ENCODE measurements around the gene UBE2H. TPM values are rescaled to one million over a fixed set of nuclear protein-coding genes. Genes with fewer than 3 reads are reported as not detected.
"Not testable (repeated sequence)": the region's sequence is repeated elsewhere in the genome, so short reads cannot be mapped to it uniquely, and the experiment has no call there.

Gene UBE2H
- total RNA-seq, 2 donors from 2014 or later = 92.6 to 93.4 TPM

DNA sequence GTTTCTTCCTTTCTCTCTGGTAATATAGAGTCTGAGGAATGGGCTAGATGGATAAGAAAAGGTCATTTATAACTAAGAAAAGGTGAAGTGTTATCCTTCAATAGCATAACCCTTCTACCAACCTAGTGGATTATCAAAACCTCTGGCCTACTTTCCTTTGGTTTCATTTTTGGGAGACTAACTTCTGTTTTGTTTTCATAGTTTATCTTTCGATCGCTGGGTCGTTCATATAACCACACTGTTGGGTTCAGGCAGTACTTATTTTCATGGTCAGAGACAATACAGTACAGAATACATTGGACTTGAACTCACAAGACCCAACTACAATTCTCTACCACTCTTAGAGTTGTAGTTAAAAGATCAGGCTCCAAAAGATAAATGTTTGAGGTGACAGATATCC, 86.5 kb downstream of the UBE2H start:
- H3K4me1 ChIP-seq = peaks cover 70% of the 10 kb centered on the region
- H3K36me3 ChIP-seq (replicated peaks in 1 of 2; ENCODE audit: insufficient read depth in 1 of 2, low read depth in 2 of 2) = no peaks in the 10 kb centered on the region
- 24 to 41% methylated on average over 3 of the region's 3 CpGs for WGBS, 2 donors
- no peak overlapping the region for H3K4me3 ChIP-seq
- no peaks in the 10 kb centered on the region for H3K27me3 ChIP-seq
- intact Hi-C loops (cut with DNase I) = no loop called here
- TF ChIP-seq, protein P1, sequence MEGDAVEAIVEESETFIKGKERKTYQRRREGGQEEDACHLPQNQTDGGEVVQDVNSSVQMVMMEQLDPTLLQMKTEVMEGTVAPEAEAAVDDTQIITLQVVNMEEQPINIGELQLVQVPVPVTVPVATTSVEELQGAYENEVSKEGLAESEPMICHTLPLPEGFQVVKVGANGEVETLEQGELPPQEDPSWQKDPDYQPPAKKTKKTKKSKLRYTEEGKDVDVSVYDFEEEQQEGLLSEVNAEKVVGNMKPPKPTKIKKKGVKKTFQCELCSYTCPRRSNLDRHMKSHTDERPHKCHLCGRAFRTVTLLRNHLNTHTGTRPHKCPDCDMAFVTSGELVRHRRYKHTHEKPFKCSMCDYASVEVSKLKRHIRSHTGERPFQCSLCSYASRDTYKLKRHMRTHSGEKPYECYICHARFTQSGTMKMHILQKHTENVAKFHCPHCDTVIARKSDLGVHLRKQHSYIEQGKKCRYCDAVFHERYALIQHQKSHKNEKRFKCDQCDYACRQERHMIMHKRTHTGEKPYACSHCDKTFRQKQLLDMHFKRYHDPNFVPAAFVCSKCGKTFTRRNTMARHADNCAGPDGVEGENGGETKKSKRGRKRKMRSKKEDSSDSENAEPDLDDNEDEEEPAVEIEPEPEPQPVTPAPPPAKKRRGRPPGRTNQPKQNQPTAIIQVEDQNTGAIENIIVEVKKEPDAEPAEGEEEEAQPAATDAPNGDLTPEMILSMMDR (IDR thresholded peaks at IDR 0.05) = no peak
- no peak for TF ChIP-seq POLR2A (IDR thresholded peaks at IDR 0.05)
- H3K9me3 ChIP-seq = no peaks in the 10 kb centered on the region
- no peak for DNase-seq
- H3K27ac ChIP-seq = peak overlapping the region; percentile 63 to 85 (median 76)
- ATAC-seq = no peak

DNA sequence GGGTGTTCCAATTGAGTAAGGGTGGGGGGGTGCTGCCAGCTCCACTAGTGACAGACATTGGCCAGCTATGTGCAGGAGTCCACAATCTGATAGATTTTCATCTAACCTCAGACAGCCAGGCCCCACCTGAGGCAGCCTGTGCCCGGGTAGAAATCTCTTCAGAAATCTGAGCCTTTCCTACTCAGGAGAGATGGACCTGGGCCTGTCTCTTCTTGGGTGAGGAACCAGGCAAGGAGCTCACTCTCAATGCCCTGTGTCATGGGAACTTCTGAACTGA, 86.9 kb downstream of the UBE2H start:
- intact Hi-C loops (cut with DNase I) = no loop called here
- DNase-seq (no peak), ATAC-seq (no peak)
- H3K27me3 ChIP-seq = no peaks in the 10 kb centered on the region
- H3K27ac ChIP-seq = peak overlapping the region; percentile 60 to 85 (median 76)
- H3K4me1 ChIP-seq = peaks cover 70% of the 10 kb centered on the region
- 38% methylated on average over 1 of the region's 1 CpG for whole genome bisulfite sequencing, 2 donors
- TF ChIP-seq, protein P1 (IDR thresholded peaks at IDR 0.05) = no peak
- TF ChIP-seq POLR2A (IDR thresholded peaks at IDR 0.05) = no peak
- no peak overlapping the region for H3K4me3 ChIP-seq
- no peaks in the 10 kb centered on the region for H3K9me3 ChIP-seq
- H3K36me3 ChIP-seq (replicated peaks in 1 of 2; ENCODE audit: insufficient read depth in 1 of 2, low read depth in 2 of 2) = no peaks in the 10 kb centered on the region

DNA sequence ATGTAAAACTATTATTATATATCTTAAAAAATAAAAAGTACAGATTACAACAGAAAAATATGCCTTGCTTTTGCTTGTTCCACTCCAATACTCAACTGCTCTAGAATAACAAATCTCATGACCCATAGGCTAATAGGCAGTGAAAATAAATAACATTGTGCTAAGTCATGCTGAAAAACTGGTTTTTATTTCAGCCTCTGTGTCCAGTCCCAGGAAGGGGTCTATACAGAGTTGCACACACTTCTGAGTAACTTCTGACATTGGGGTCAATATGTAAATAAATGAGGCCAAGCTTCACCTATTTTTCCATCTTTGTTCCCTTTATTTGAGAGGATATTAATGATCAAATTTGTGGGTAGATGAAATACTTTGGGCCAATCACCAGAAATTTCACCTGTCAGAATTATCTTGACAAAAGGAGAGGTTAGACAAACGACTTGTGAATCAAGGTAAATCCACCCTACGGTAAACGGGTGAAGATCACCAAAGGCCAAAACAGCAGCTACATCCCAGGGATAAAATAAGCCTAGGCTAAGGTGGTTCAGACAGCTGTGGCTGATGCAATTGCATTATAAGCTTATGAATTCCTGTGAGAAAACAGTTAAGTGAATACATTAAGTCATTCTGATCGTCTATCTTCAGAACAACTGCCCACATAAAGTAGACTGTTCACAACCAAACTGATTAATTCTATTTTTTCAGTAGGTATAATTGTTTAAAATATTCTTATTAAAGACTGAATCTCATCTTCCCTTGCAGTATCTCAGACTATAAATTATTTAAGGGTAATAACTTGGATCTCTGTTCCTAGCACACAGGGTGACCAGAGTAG, 87.5 kb downstream of the UBE2H start:
- ATAC-seq (no peak), DNase-seq (no peak)
- Histone ChIP-seq H3K4me1 (peaks cover 72% of the 10 kb centered on the region), H3K4me3 (no peak overlapping the region), H3K9me3 (no peaks in the 10 kb centered on the region), H3K36me3 (replicated peaks in 1 of 2; ENCODE audit: insufficient read depth in 1 of 2, low read depth in 2 of 2) (no peaks in the 10 kb centered on the region), H3K27ac (peak overlapping the region; percentile 73 to 85 (median 76)), H3K27me3 (no peaks in the 10 kb centered on the region)
- TF ChIP-seq, protein P1 (IDR thresholded peaks at IDR 0.05) = no peak
- no peak for TF ChIP-seq POLR2A (IDR thresholded peaks at IDR 0.05)
- intact Hi-C loops (cut with DNase I) = no loop called here
- 16 to 28% methylated on average over 4 of the region's 4 CpGs for WGBS, 2 donors

DNA sequence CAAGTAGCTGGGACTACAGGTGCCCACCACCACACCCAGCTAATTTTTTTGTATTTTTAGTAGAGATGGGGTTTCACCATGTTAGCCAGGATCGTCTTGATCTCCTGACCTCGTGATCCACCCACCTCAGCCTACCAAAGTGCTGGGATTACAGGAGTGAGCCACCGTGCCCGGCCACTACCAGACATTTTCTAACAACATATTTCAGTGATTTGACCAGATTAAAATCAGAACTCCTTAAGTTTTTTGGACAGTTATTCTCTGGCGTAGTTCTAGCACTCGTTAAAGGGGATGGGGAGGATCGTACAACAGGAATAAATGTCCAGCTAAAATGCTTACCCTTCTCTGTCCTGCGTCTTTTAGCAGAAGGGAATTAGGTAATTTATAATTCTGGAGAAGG, 88.1 kb downstream of the UBE2H start:
- H3K9me3 ChIP-seq; intact Hi-C loops (cut with DNase I); H3K36me3 ChIP-seq (replicated peaks in 1 of 2; ENCODE audit: insufficient read depth in 1 of 2, low read depth in 2 of 2); H3K27me3 ChIP-seq; ATAC-seq; H3K4me3 ChIP-seq; DNase-seq: not testable (repeated sequence)
- Histone ChIP-seq H3K4me1 (peaks cover 77% of the 10 kb centered on the region), H3K27ac (peak overlapping the region; percentile 73 to 85 (median 76))
- 54 to 65% methylated on average over 8 of the region's 8 CpGs for WGBS, 2 donors

DNA sequence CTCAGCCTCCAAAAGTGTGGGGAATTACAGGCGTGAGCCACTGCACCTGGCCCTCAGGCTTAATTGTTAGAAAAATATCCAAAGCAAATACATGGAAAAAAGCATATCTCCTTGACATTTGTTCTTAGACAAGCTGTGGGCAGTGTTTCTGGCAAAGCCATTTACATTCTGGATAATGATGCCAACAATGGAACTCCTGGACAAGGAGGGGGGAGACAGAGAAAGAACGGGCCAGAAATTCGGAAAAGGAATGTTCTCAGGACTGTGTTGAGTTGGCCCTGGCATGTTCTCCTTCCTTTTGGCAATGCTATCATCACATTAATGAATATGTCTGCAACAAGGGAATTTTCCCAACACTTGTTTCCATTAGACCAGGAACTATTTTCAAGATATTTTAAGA, 88.7 kb downstream of the UBE2H start:
- Histone ChIP-seq H3K27ac (peak overlapping the region; percentile 72 to 85 (median 76)), H3K4me3 (no peak overlapping the region), H3K27me3 (no peaks in the 10 kb centered on the region), H3K9me3 (no peaks in the 10 kb centered on the region), H3K36me3 (replicated peaks in 1 of 2; ENCODE audit: insufficient read depth in 1 of 2, low read depth in 2 of 2) (no peaks in the 10 kb centered on the region), H3K4me1 (peaks cover 81% of the 10 kb centered on the region)
- TF ChIP-seq POLR2A (IDR thresholded peaks at IDR 0.05) = no peak
- TF ChIP-seq, protein P1 (IDR thresholded peaks at IDR 0.05) = no peak
- 4 to 9% methylated on average over 2 to 3 of the region's 3 CpGs for WGBS, 2 donors
- intact Hi-C loops (cut with DNase I) = no loop called here
- DNase-seq (peak; percentile 59 to 90 (median 68)), ATAC-seq (peak; percentile 87)

Data from body of pancreas (tissue), 4 donors.